Measurements from ENCODE around the gene NUCB1. TPM values are rescaled to one million over a fixed set of nuclear protein-coding genes. Genes with fewer than 3 reads are reported as not detected.
A peak's percentile ranks its signal among the peaks of the same experiment; 100 is the strongest.

NUCB1 gene
- total and polyA plus RNA-seq, 9 of the 15 experiments (the other 6 are each of a cell fraction or from before 2014, with no cell fraction given), result 3.1 to 153 (median 71.7) TPM

GRCh38 chr19:48967346-48968178, 67.5 kb downstream of the NUCB1 start (continued):
- TF ChIP-seq E2F4 (CRISPR knock-in tag; IDR thresholded peaks at IDR 0.05; ENCODE audit: low read depth), result no peak
- peak; percentile 70; the same call in 1 of the 2 replicates for TF ChIP-seq ZNF780A (CRISPR knock-in tag; IDR thresholded peaks at IDR 0.05)
- peak; percentile 85 for TF ChIP-seq SETDB1 (IDR thresholded peaks at IDR 0.05; ENCODE audit: low read length)
- no peak for TF ChIP-seq U2AF2 (optimal IDR thresholded peaks at IDR 0.05; ENCODE audit: low read depth, low read length)
- no peak for TF ChIP-seq ASH1L (IDR thresholded peaks at IDR 0.05; ENCODE audit: borderline replicate concordance, low read depth, partially characterized antibody)
- peak in 1 of 2 experiments; percentile 35 for TF ChIP-seq AFF1 (IDR thresholded peaks at IDR 0.05; ENCODE audit: low read depth in 1 of 2, partially characterized antibody in 2 of 2)
- no peak for TF ChIP-seq PTRF (tag; IDR thresholded peaks at IDR 0.05)
- TF ChIP-seq AFF4 (CRISPR knock-in tag; IDR thresholded peaks at IDR 0.05), result peak; percentile 64; the same call in 1 of the 2 replicates
- TF ChIP-seq NFXL1 (CRISPR knock-in tag; IDR thresholded peaks at IDR 0.05), result peak; percentile 77; the same call in 1 of the 2 replicates
- TF ChIP-seq ETV1 (tag; conservative IDR thresholded peaks at IDR 0.05; ENCODE audit: low read depth), result peak; percentile 50
- TF ChIP-seq MAFF (IDR thresholded peaks at IDR 0.05; ENCODE audit: low read length), result peak; percentile 98
- TF ChIP-seq TAF15 (IDR thresholded peaks at IDR 0.05; ENCODE audit: low read depth, low read length), result peak; percentile 67; the same call in 1 of the 2 replicates
- no peak for TF ChIP-seq PKNOX1 (IDR thresholded peaks at IDR 0.05)
- TF ChIP-seq LARP7 (IDR thresholded peaks at IDR 0.05), result no peak
- 0 out of 2 replicates have a peak, but pooled peaks have one; percentile 62 for TF ChIP-seq ZBTB17 (CRISPR knock-in tag; IDR thresholded peaks at IDR 0.05)
- TF ChIP-seq BRCA1 (IDR thresholded peaks at IDR 0.05), result no peak
- TF ChIP-seq BRCA1 (CRISPR knock-in tag; IDR thresholded peaks at IDR 0.05), result no peak
- 0 out of 2 replicates have a peak, but pooled peaks have one; percentile 31 for TF ChIP-seq MECOM (CRISPR knock-in tag; IDR thresholded peaks at IDR 0.05)
